ENCODE measurements around the gene TRIM41. TPM values are rescaled to one million over a fixed set of nuclear protein-coding genes. Genes with fewer than 3 reads are reported as not detected.
A peak's percentile ranks its signal among the peaks of the same experiment; 100 is the strongest.

Gene TRIM41
- total and polyA plus RNA-seq, 2 of the 13 experiments (the other 11 are each of a cell fraction or from before 2014, with no cell fraction given): 10.2 to 16.7 TPM

DNA sequence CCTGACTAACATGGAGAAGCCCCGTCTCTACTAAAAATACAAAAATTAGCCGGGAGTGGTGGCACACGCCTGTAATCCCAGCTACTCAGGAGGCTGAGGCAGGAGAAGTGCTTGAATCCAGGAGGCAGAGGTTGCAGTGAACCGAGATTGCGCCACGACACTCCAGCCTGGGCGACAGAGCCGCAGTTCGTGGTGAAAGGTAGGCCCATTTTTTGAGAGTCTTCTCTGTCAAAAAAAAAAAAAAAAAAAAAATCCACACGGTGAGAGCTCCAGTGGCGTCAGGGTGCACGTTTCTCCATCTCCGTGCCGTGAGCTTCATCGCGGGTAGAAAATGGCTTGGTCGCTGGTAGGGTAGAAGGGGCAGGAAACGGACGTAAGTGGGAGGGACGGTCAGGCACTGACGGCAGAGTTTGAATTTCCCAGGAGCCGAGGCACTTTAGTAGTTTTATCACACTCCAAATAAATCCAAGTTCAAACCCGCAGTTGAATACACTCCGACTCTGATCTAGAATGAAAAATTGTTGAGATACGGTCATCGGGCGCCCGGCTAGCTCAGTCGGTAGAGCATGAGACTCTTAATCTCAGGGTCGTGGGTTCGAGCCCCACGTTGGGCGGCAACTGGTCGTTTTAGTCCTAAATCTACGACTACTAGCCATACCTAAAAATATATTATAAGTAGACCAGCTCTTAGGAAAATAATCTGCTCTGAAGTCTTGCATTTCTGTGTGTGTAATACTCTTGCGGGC, 15.7 kb upstream of the TRIM41 start (continued):
- TF ChIP-seq, protein P1, sequence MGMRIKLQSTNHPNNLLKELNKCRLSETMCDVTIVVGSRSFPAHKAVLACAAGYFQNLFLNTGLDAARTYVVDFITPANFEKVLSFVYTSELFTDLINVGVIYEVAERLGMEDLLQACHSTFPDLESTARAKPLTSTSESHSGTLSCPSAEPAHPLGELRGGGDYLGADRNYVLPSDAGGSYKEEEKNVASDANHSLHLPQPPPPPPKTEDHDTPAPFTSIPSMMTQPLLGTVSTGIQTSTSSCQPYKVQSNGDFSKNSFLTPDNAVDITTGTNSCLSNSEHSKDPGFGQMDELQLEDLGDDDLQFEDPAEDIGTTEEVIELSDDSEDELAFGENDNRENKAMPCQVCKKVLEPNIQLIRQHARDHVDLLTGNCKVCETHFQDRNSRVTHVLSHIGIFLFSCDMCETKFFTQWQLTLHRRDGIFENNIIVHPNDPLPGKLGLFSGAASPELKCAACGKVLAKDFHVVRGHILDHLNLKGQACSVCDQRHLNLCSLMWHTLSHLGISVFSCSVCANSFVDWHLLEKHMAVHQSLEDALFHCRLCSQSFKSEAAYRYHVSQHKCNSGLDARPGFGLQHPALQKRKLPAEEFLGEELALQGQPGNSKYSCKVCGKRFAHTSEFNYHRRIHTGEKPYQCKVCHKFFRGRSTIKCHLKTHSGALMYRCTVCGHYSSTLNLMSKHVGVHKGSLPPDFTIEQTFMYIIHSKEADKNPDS (CRISPR knock-in tag; IDR thresholded peaks at IDR 0.05): no peak
- TF ChIP-seq ZNF138 (CRISPR knock-in tag; IDR thresholded peaks at IDR 0.05; ENCODE audit: low read depth) (no peak), SP140L (CRISPR knock-in tag; IDR thresholded peaks at IDR 0.05; ENCODE audit: borderline replicate concordance) (no peak), ZNF333 (CRISPR knock-in tag; IDR thresholded peaks at IDR 0.05; ENCODE audit: borderline replicate concordance) (no peak), DNMT1 (CRISPR knock-in tag; IDR thresholded peaks at IDR 0.05) (no peak), ZNF790 (CRISPR knock-in tag; IDR thresholded peaks at IDR 0.05; ENCODE audit: borderline replicate concordance) (no peak), ZFY (CRISPR knock-in tag; IDR thresholded peaks at IDR 0.05) (0 out of 2 replicates have a peak, but pooled peaks have one; percentile 7), MBNL3 (CRISPR knock-in tag; conservative IDR thresholded peaks at IDR 0.05) (no peak), HDAC2 (CRISPR knock-in tag; IDR thresholded peaks at IDR 0.05) (no peak), NFIC (IDR thresholded peaks at IDR 0.05; ENCODE audit: low read length) (0 out of 2 replicates have a peak, but pooled peaks have one; percentile 43), ZC3H4 (CRISPR knock-in tag; IDR thresholded peaks at IDR 0.05; ENCODE audit: borderline replicate concordance) (no peak), KAT7 (CRISPR knock-in tag; IDR thresholded peaks at IDR 0.05; ENCODE audit: borderline replicate concordance) (no peak; the same call in 1 of the 2 replicates), ZNF660 (CRISPR knock-in tag; IDR thresholded peaks at IDR 0.05; ENCODE audit: borderline replicate concordance, low read depth) (no peak), ZNF253 (CRISPR knock-in tag; IDR thresholded peaks at IDR 0.05; ENCODE audit: borderline replicate concordance) (no peak), ZNF644 (CRISPR knock-in tag; IDR thresholded peaks at IDR 0.05; ENCODE audit: low read depth) (no peak), HCFC1 (IDR thresholded peaks at IDR 0.05; ENCODE audit: low read depth, low read length) (no peak), EHMT2 (IDR thresholded peaks at IDR 0.05; ENCODE audit: borderline replicate concordance, low read depth, low read length) (no peak), SOX13 (IDR thresholded peaks at IDR 0.05) (0 out of 2 replicates have a peak, but pooled peaks have one; percentile 40), SOX13 (CRISPR knock-in tag; conservative IDR thresholded peaks at IDR 0.05 in 1 of 2, IDR thresholded peaks at IDR 0.05 in 1 of 2) (peak in 1 of 2 experiments; percentile 25; a peak in 1 of 4 replicates), ZBTB7B (CRISPR knock-in tag; IDR thresholded peaks at IDR 0.05) (no peak), DMAP1 (CRISPR knock-in tag; IDR thresholded peaks at IDR 0.05) (no peak), TCF7 (IDR thresholded peaks at IDR 0.05; ENCODE audit: low read depth) (no peak), ZNF629 (CRISPR knock-in tag; conservative IDR thresholded peaks at IDR 0.05) (no peak; the same call in none of the 2 replicates), ZNF546 (CRISPR knock-in tag; conservative IDR thresholded peaks at IDR 0.05) (no peak)
- TF ChIP-seq, protein P2, sequence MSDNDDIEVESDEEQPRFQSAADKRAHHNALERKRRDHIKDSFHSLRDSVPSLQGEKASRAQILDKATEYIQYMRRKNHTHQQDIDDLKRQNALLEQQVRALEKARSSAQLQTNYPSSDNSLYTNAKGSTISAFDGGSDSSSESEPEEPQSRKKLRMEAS (IDR thresholded peaks at IDR 0.05): peak; percentile 36; the same call in 1 of the 2 replicates
- TF ChIP-seq, protein P3, sequence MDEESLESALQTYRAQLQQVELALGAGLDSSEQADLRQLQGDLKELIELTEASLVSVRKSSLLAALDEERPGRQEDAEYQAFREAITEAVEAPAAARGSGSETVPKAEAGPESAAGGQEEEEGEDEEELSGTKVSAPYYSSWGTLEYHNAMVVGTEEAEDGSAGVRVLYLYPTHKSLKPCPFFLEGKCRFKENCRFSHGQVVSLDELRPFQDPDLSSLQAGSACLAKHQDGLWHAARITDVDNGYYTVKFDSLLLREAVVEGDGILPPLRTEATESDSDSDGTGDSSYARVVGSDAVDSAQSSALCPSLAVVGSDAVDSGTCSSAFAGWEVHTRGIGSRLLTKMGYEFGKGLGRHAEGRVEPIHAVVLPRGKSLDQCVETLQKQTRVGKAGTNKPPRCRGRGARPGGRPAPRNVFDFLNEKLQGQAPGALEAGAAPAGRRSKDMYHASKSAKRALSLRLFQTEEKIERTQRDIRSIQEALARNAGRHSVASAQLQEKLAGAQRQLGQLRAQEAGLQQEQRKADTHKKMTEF (CRISPR knock-in tag; IDR thresholded peaks at IDR 0.05): peak; percentile 36; the same call in 1 of the 2 replicates
- TF ChIP-seq, protein P4, sequence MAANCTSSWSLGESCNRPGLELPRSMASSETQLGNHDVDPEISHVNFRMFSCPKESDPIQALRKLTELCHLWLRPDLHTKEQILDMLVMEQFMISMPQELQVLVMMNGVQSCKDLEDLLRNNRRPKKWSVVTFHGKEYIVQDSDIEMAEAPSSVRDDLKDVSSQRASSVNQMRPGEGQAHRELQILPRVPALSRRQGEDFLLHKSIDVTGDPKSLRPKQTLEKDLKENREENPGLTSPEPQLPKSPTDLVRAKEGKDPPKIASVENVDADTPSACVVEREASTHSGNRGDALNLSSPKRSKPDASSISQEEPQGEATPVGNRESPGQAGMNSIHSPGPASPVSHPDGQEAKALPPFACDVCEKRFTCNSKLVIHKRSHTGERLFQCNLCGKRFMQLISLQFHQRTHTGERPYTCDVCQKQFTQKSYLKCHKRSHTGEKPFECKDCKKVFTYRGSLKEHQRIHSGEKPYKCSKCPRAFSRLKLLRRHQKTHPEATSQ (CRISPR knock-in tag; IDR thresholded peaks at IDR 0.05; ENCODE audit: borderline replicate concordance): no peak
